MM.1S (cell line): ENCODE data around the gene LEMD2.

ENCODE experiments used
- DNase-seq: peaks from one replicate; pipeline ENCODE4 v3.0.0-alpha.2; 2015
- H2AFZ ChIP-seq: fragments of 300-600 bp; sonication (generic); 2 replicates; pipeline ENCODE4 v1.6.0; 2016; ENCODE audit warnings: antibody characterized with exemption, low read length
- H3F3A ChIP-seq: fragments of 300-600 bp; sonication (generic); 2 replicates; pipeline ENCODE4 v1.6.1; 2016; ENCODE audit warnings: mild to moderate bottlenecking, antibody characterized with exemption, low read length, moderate library complexity, mixed read lengths; ENCODE audit not compliant: insufficient read depth
- H3K27ac ChIP-seq: fragments of 300-600 bp; sonication (generic); 2 replicates; pipeline ENCODE4 v1.5.1; 2016; ENCODE audit warnings: mild to moderate bottlenecking, low read length
- H3K27me3 ChIP-seq: fragments of 300-600 bp; sonication (generic); replicated peaks from 2 replicates; pipeline ENCODE4 v1.6.0; 2016; ENCODE audit warnings: low read length; ENCODE audit not compliant: insufficient read depth
- H3K36me3 ChIP-seq: fragments of 300-600 bp; sonication (generic); replicated peaks from 2 replicates; pipeline ENCODE4 v1.6.1; 2016; ENCODE audit warnings: mild to moderate bottlenecking, low read length, mixed read lengths; ENCODE audit not compliant: insufficient read depth
- H3K4me1 ChIP-seq: fragments of 300-600 bp; sonication (generic); 2 replicates; pipeline ENCODE4 v1.6.1; 2016; ENCODE audit warnings: low read length, mixed read lengths
- H3K4me2 ChIP-seq: fragments of 300-600 bp; sonication (generic); 2 replicates; pipeline ENCODE4 v1.6.0; 2016; ENCODE audit warnings: low read depth, low read length
- H3K4me3 ChIP-seq: fragments of 300-600 bp; sonication (generic); 2 replicates; pipeline ENCODE4 v1.5.1; 2016; ENCODE audit warnings: low read length, mixed read lengths
- H3K79me2 ChIP-seq: fragments of 300-600 bp; sonication (generic); 2 replicates; pipeline ENCODE4 v1.6.1; 2016; ENCODE audit warnings: mixed run types, low read length, mixed read lengths
- H3K9ac ChIP-seq: fragments of 300-600 bp; sonication (generic); 2 replicates; pipeline ENCODE4 v1.6.1; 2016; ENCODE audit warnings: low read length, mixed read lengths
- H3K9me2 ChIP-seq: fragments of 300-600 bp; sonication (generic); replicated peaks from 2 replicates; pipeline ENCODE4 v1.6.1; 2016; ENCODE audit warnings: mild to moderate bottlenecking, low read length, mixed read lengths; ENCODE audit not compliant: insufficient read depth
- H3K9me3 ChIP-seq: fragments of 300-600 bp; sonication (generic); replicated peaks from 2 replicates; pipeline ENCODE4 v1.6.1; 2016; ENCODE audit warnings: mild to moderate bottlenecking, low read length, mixed read lengths; ENCODE audit not compliant: insufficient read depth
- H4K20me1 ChIP-seq: fragments of 300-600 bp; sonication (generic); 2 replicates; pipeline ENCODE4 v1.6.1; 2016; ENCODE audit warnings: mild to moderate bottlenecking, low read length, moderate library complexity, mixed read lengths; ENCODE audit not compliant: insufficient read depth
- EZH2 ChIP-seq: fragments of 300-600 bp; sonication (generic); optimal IDR thresholded peaks from 2 replicates; pipeline ENCODE3; 2017; ENCODE audit warnings: low read depth, mild to moderate bottlenecking, antibody characterized with exemption, low read length, mixed read lengths
- EZH2phosphoT487 ChIP-seq: fragments of 300-600 bp; sonication (generic); IDR thresholded peaks from 2 replicates; pipeline ENCODE4 v1.6.1; 2018; ENCODE audit warnings: antibody characterized with exemption, low read length
- TF ChIP-seq, protein P1 (sequence below): fragments of 300-600 bp; sonication (generic); IDR thresholded peaks from 2 replicates; pipeline ENCODE4 v1.5.1; 2016; ENCODE audit warnings: antibody characterized with exemption, low read length, mixed read lengths

LEMD2 gene

DNA sequence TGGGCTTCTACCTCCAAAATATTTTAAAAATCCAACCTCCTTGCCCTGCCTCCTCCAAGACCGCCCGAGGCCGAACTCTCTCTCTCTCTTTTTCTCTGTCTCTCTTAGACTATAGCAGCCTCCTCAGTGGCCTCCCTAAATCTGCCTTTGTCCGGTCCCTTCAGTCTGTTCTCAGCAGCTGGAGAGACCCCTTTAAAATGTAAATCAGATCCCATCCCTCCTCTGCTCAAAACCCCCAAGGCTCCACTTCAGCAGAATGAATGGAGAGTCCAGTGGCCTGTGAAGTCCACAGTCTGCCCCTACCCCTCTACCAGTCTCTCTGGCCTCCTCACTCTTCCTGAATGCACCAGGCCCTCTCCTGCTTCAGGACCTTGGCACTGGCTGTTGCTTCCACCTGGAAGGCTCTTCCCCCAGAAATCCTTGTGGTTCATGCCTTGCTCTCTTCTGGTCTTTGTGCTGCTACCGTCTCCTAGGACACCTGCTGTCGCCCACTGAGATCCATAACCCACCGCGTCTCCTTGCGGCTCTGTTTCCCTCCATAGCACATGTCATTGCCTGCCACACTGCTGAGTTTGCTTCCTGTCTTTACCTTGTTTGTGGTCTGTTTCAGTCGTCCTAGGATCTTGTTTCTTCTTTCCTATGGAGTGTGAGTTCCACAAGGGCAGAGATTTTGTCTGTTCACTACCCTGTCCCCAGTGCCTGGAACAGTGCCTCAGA lies 8.9 kb upstream of the LEMD2 start:
- H4K20me1 ChIP-seq = no peaks in the 10 kb centered on the region
- H3K27me3 ChIP-seq = peaks cover 60% of the 10 kb centered on the region
- H3K36me3 ChIP-seq = no peaks in the 10 kb centered on the region
- H3K4me1 ChIP-seq = 0 out of 2 replicates have a peak, but pooled peaks cover 3% of the 10 kb centered on the region
- no peak overlapping the region for H2AFZ ChIP-seq
- DNase-seq = no peak
- H3K4me3 ChIP-seq = no peak overlapping the region
- H3K79me2 ChIP-seq = no peaks in the 10 kb centered on the region
- H3K4me2 ChIP-seq = no peak overlapping the region
- no peak overlapping the region for H3K27ac ChIP-seq
- no peaks in the 10 kb centered on the region for H3K9me2 ChIP-seq
- no peak overlapping the region for H3K9ac ChIP-seq
- H3K9me3 ChIP-seq = no peaks in the 10 kb centered on the region
- no peaks in the 10 kb centered on the region for H3F3A ChIP-seq
- TF ChIP-seq, protein P1, sequence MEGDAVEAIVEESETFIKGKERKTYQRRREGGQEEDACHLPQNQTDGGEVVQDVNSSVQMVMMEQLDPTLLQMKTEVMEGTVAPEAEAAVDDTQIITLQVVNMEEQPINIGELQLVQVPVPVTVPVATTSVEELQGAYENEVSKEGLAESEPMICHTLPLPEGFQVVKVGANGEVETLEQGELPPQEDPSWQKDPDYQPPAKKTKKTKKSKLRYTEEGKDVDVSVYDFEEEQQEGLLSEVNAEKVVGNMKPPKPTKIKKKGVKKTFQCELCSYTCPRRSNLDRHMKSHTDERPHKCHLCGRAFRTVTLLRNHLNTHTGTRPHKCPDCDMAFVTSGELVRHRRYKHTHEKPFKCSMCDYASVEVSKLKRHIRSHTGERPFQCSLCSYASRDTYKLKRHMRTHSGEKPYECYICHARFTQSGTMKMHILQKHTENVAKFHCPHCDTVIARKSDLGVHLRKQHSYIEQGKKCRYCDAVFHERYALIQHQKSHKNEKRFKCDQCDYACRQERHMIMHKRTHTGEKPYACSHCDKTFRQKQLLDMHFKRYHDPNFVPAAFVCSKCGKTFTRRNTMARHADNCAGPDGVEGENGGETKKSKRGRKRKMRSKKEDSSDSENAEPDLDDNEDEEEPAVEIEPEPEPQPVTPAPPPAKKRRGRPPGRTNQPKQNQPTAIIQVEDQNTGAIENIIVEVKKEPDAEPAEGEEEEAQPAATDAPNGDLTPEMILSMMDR = no peak
- TF ChIP-seq EZH2phosphoT487 (no peak), EZH2 (no peak)

DNA sequence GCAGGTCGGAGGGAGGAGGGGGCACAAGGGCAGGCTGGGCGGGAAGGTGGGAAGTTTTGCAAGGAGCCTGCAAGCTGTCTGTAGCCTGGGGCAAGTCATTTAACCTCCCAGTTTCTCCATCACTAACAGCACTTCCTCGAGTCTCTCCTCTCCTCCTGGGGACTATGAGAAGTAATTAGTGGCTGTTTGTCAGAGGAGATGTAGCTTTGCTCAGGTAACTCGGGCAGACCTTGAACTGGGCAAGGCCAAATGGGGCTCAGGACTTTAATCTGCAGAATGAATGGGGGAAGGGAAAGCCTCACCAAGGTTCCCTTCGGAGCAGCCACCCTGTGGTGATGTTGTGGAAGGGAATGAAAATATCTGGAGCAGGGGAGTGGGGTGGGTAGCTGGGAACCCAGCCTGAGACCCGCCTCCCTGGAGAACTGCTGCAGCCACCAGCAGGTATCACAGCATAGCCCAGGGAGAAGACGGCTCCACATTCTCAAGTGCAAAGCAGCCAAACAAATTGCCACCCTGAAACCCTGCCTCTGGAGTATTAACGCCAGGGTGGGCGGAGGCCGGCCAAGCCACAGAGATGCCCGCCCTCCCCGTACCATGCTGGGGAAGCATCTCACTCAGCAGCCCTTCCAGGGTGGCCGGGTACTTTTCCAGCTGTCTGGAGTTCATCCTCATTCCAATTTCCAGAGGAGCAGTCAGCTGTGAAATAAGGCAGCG lies 6.1 kb upstream of the LEMD2 start:
- Histone ChIP-seq H3K9me2 (no peaks in the 10 kb centered on the region), H3K79me2 (no peaks in the 10 kb centered on the region), H3F3A (no peaks in the 10 kb centered on the region), H3K9me3 (no peaks in the 10 kb centered on the region), H3K9ac (no peak overlapping the region), H3K4me1 (0 out of 2 replicates have a peak, but pooled peaks cover 3% of the 10 kb centered on the region), H3K36me3 (no peaks in the 10 kb centered on the region), H3K27ac (no peak overlapping the region), H3K4me2 (no peak overlapping the region), H3K27me3 (peaks cover 54% of the 10 kb centered on the region), H4K20me1 (no peaks in the 10 kb centered on the region), H3K4me3 (no peak overlapping the region), H2AFZ (no peak overlapping the region)
- TF ChIP-seq EZH2 = no peak
- TF ChIP-seq, protein P1 = no peak
- no peak for TF ChIP-seq EZH2phosphoT487
- no peak for DNase-seq

DNA sequence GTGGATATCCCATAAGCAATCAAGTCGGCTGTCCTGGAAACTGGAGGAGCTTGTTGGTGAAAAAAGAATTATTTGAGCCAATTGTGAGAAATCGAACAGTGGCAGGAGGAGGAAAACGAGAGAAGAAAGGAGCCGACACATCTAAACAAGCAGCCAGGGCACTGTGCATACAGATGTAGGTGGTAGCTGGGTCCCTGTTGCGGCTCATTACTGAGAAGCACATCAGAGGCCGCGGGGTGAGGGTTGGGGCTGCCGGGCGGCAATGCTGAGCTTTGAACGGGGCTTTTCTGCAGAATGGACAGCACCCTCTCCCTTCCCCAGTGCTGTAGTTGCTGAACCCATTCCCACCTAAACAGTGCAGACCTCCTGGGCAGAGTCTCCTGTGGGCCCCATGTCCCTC lies 4.1 kb upstream of the LEMD2 start:
- H2AFZ ChIP-seq = no peak overlapping the region
- H3K27me3 ChIP-seq = peaks cover 51% of the 10 kb centered on the region
- H3K4me1 ChIP-seq = 0 out of 2 replicates have a peak, but pooled peaks cover 5% of the 10 kb centered on the region
- H3K79me2 ChIP-seq = peaks cover 4% of the 10 kb centered on the region
- H3K9ac ChIP-seq = no peak overlapping the region
- H3F3A ChIP-seq = peaks cover under 1% of the 10 kb centered on the region; the same call in 1 of the 2 replicates
- no peak for DNase-seq
- H3K9me2 ChIP-seq = no peaks in the 10 kb centered on the region; the same call in 1 of the 2 replicates
- no peak overlapping the region for H3K4me2 ChIP-seq
- no peaks in the 10 kb centered on the region for H3K36me3 ChIP-seq
- H3K27ac ChIP-seq = no peak overlapping the region
- no peaks in the 10 kb centered on the region for H3K9me3 ChIP-seq
- no peak overlapping the region for H3K4me3 ChIP-seq
- TF ChIP-seq EZH2phosphoT487 = no peak
- no peak for TF ChIP-seq EZH2
- TF ChIP-seq, protein P1 = no peak
- H4K20me1 ChIP-seq = no peaks in the 10 kb centered on the region
